NCI-H460 (cell line): ENCODE results near the gene HDGFL2. TPM values are rescaled to one million over a fixed set of nuclear protein-coding genes. Genes with fewer than 3 reads are reported as not detected.
"Not testable (repeated sequence)": the region's sequence is repeated elsewhere in the genome, so short reads cannot be mapped to it uniquely, and the experiment has no call there.

Experiments used
- DNase-seq: peaks from one replicate; pipeline ENCODE4 v3.0.0-alpha.2; 2016; ENCODE audit warnings: low read depth; ENCODE audit errors: extremely low read depth
- total RNA-seq: library from RNA; depleted of rRNA; stranded (reverse); fragments of >200 nt; shearing (Covaris generic); gene quantifications from 2 replicates; pipeline ENCODE4 v1.2.3, GENCODE V29; 2014

HDGFL2 gene
- total RNA-seq, 1 experiment from 2014 or later = 15.6 TPM

- no peak for DNase-seq
Measured at GRCh38 chr19:4511300-4512054, 39.4 kb downstream of the HDGFL2 start.

DNA sequence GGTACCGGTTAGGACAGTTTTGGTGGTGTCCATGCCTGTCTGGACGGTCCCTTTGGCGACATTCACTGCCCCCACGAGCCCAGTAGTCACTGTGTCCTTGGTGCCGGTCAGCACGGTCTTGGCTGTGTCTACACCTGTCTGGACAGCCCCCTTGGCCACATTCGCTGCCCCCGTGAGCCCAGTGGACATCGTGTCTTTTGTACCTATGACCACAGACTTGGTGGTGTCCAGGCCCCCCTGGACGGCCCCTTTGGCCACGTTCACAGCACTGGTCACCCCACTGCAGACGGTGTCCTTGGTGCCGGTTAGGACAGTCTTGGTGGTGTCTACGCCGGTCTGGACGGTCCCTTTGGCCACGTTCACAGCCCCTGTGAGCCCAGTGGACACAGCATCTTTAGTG is 40.0 kb downstream of the HDGFL2 start:
- no peak for DNase-seq

- no peak for DNase-seq
Measured at GRCh38 chr19:4513248-4513647, 41.2 kb downstream of the HDGFL2 start.

DNA sequence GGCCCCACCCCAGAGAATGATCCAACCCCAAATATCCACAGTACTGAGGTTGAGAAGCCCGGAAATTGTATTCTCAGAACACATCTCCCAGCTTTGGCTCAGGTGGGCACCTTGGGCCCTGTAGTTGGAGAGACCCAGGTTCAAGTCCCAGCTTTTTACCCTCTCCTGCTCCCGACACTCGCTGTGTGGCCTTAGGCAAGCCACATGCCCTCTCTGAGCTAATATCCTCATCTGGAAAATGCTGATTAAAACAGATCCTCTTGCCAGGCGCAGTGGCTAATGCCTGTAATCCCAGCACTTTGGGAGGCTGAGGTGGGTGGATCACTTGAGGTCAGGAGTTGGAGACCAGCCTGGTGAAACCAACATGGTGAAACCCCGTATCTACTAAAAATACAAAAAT is 43.6 kb downstream of the HDGFL2 start:
- no peak for DNase-seq

GRCh38 chr19:4516199-4516938 is 44.3 kb downstream of the HDGFL2 start:
- no peak for DNase-seq

- DNase-seq = no peak
Measured at GRCh38 chr19:4516939-4517300, 44.8 kb downstream of the HDGFL2 start.

- no peak for DNase-seq
Measured at GRCh38 chr19:4517451-4518057, 45.5 kb downstream of the HDGFL2 start.

DNA sequence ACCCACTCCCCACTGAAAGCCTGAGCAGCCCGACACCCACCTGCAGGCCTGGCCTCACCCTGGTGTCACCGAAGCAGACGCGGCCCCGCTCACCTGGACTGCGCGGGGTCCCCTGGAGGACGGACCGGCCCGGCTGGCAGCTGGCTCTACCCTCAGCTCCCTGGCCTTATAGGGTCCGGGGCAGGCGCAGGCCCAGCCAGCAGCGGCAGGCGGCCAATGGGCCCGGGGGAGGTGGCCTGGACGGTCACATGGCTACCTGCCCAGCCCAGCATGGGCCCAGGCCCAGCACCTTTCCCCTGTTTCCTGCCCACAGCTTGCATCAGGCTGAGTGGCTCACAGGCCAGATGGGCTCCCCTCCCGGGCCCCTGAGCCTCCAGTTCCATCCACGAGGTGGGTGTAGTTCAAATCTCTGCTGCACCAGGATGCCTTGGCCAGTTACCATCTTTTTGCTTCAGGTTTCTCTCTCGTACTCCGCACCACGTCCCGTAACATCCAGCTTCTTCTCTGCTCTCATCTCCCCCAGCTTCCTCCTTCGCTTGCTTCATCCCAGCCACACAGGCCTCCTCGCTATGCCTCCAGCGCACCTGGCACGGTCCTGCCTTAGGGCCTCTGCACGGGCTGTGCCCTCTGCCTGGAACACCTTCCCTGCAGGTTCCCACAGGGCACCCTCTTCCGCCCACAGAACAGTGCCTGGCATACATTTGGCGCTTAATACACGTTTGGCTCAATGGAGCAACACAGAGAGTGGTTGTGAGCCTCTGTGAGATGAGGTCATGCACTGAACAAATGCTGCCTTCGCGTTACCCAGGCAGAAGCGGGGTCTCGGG is 46.5 kb downstream of the HDGFL2 start, which contains the start of gene PLIN4:
PLIN4 (minus strand) TSS at position 142 of the 827 bp plus-strand sequence. CDS start 214 bp downstream, outside the sequence.
- DNase-seq = no peak

GRCh38 chr19:4519172-4519496 is 47.0 kb downstream of the HDGFL2 start:
- DNase-seq = no peak

GRCh38 chr19:4519521-4520277 is 47.6 kb downstream of the HDGFL2 start:
- DNase-seq = no peak

- no peak for DNase-seq
Measured at GRCh38 chr19:4521170-4521887, 49.2 kb downstream of the HDGFL2 start.

- DNase-seq = no peak
Measured at GRCh38 chr19:4521888-4522242, 49.8 kb downstream of the HDGFL2 start.

DNA sequence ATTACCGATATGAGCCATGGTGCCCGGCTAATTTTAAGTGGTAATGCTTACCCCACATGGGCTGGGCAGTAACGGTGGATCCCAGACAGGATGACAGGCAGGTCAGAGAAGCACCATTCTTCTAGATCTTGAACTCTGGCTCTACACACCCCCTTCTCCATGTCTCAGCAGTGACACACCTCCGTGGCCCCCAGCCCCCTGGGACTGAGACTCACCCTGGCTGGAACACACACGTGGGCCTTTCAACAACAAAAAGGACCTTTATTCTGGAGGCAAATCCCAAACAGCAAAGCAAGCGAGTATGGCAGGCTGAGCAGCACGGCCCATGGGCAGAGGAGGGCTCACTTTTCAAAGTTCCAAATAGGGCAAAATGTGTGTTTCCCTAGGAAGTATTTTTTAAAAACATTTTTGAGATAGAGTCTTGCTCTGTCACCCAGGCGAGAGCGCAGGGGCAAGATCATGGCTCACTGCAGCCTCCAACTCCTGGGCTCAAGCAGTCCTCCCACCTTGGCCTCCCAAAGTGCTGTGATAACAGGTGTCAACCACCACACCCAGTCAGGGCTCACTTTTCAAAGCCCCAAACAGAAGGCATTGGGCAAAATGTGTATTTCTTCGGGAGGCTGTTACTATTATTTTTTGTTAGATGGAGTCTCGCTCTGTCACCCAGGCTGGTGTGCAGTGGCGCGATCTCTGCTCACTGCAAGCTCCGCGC is 50.4 kb downstream of the HDGFL2 start:
- DNase-seq = no peak

DNA sequence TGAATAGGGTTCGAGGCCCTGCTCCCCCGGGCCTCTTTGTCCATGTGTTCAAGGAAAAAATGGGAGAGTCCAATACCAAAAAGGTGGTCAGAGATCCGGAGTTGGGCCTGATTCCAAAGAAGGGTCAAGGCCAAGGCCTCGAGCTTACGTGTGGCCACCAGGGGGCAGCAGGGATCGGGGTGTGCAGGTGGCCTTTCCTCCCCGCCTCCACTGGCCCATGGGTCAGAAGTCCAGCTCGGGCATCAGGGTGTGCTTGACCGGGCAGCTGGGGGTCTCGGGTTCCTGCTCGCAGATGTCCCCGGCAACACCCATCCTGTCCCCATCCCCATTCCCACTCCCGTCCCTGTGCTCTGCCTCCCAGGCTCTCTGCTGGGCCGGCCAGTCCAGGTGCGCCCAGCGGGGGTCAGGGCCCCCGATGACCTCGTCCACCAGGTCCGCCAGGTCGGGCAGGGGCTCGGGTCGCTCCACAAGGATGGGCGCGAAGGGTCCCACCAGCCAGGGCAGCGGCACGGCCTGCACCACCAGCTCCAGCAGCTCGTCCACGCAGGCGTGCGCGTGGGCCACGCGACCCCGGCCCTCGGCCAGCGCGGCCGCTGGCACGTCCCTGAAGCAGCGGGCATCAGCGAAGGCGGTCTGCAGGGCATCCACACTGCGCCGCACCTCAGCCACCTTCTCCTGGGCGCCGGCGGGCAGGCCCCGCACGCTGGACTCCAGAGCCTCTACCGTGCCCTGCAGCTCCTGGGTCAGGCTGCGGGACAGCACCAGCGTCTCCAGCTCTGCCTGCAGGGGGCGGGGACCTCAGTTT is 51.4 kb downstream of the HDGFL2 start:
- DNase-seq = peak; percentile 36

DNA sequence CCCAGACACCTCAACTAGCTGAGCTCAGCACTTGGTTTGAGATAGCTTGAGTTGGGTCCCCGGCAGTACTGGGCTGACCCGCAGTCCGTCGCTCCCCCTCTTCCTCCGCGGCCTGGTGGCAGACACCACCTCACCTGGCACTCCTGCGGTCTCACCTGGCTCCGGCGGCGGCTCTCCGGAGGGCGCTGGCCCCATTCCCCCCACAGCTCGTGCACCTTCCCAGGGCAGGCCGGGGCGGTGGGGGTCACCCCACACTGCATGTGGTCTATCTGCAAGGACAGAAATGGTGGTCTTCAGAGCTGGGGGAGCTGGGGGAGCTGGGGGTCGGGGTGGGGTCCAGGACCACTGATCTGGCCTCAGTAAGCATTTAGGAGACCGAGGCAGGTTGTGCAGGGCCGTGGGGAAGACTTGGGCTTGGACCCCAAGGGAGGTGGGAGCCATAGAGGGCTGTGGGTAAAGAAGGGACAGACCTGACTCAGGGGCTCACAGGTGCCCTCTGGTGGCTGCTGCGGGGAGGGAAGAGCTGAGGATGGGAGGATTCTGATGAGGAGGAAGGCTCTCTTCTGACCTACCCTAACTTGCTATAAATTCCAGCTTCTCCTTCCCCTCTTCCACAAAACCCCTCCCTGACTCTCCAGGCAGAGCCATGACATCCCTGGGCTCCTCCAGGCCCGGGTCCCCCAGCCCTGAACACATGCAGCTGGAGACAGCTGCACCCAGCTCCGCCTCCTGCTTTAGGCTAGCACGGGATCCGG is 52.9 kb downstream of the HDGFL2 start:
- DNase-seq = peak; percentile 38

- DNase-seq = no peak
Measured at GRCh38 chr19:4525563-4526002, 53.5 kb downstream of the HDGFL2 start.

GRCh38 chr19:4527377-4527776 is 55.3 kb downstream of the HDGFL2 start:
- DNase-seq = not testable (repeated sequence)
